ENCODE measurements around the gene HERPUD1.

The HERPUD1 gene

GRCh38 chr16:56936950-56937349 is 5.0 kb downstream of the HERPUD1 start:
- Histone ChIP-seq H3K79me1 (ENCODE audit: low read length) (peaks cover 8% of the 10 kb centered on the region), H4K12ac (ENCODE audit: low read depth, low read length) (no peak overlapping the region), H3K9ac (ENCODE audit: low read length) (no peak overlapping the region), H2AFZ (ENCODE audit: insufficient read depth, low read length, poor library complexity) (no peak overlapping the region), H3K36me3 (ENCODE audit: control insufficient read depth in 1 of 2, insufficient read depth in 2 of 2, low read length in 2 of 2) (peaks cover 32 to 41% of the 10 kb centered on the region in 2 experiments), H3K27ac (ENCODE audit: low read depth, low read length) (no peak overlapping the region), H3K27me3 (ENCODE audit: insufficient read depth, low read length) (no peaks in the 10 kb centered on the region), H3K14ac (ENCODE audit: low read length) (no peak overlapping the region), H3K9me3 (ENCODE audit: insufficient read depth, low read depth, low read length) (no peaks in the 10 kb centered on the region), H2AK5ac (ENCODE audit: low read length) (no peak overlapping the region), H3K4me2 (ENCODE audit: low read length) (no peak overlapping the region), H2BK5ac (ENCODE audit: low read depth, low read length, poor library complexity) (no peak overlapping the region), H3K18ac (ENCODE audit: low read length) (no peak overlapping the region), H4K8ac (ENCODE audit: low read depth, low read length) (no peak overlapping the region), H3K4ac (ENCODE audit: low read depth, low read length) (no peak overlapping the region), H3K4me3 (ENCODE audit: low read depth, low read length) (no peak overlapping the region), H3K79me2 (ENCODE audit: control insufficient read depth, insufficient read depth, low read length, poor library complexity) (peaks cover 8% of the 10 kb centered on the region), H4K91ac (ENCODE audit: low read depth, low read length) (no peak overlapping the region), H2BK120ac (ENCODE audit: insufficient read depth, low read length, poor library complexity) (no peak overlapping the region), H3K4me1 (ENCODE audit: control insufficient read depth in 1 of 2, insufficient read depth in 2 of 2, low read length in 2 of 2) (peaks cover 0 to 3% of the 10 kb centered on the region in 2 experiments), H3K23ac (ENCODE audit: low read length) (no peak overlapping the region), H2BK12ac (ENCODE audit: low read length) (no peak overlapping the region)
- no CpG with 5 or more reads among the region's 5 CpGs for WGBS (ENCODE audit: extremely low coverage, insufficient coverage, insufficient read length)
- DNase-seq = no peak

- H4K91ac ChIP-seq (ENCODE audit: low read depth, low read length) = no peak overlapping the region
- no peak overlapping the region for H3K4ac ChIP-seq (ENCODE audit: low read depth, low read length)
- no peaks in the 10 kb centered on the region for H3K79me1 ChIP-seq (ENCODE audit: low read length)
- no CpG with 5 or more reads among the region's 8 CpGs for WGBS (ENCODE audit: extremely low coverage, insufficient coverage, insufficient read length)
- no peak overlapping the region for H4K12ac ChIP-seq (ENCODE audit: low read depth, low read length)
- peaks cover 44 to 58% of the 10 kb centered on the region in 2 experiments for H3K36me3 ChIP-seq (ENCODE audit: control insufficient read depth in 1 of 2, insufficient read depth in 2 of 2, low read length in 2 of 2)
- H3K18ac ChIP-seq (ENCODE audit: low read length) = no peak overlapping the region
- no peaks in the 10 kb centered on the region for H3K27me3 ChIP-seq (ENCODE audit: insufficient read depth, low read length)
- H2AK5ac ChIP-seq (ENCODE audit: low read length) = no peak overlapping the region
- H3K23ac ChIP-seq (ENCODE audit: low read length) = no peak overlapping the region
- H2BK120ac ChIP-seq (ENCODE audit: insufficient read depth, low read length, poor library complexity) = no peak overlapping the region
- no peak overlapping the region for H2BK5ac ChIP-seq (ENCODE audit: low read depth, low read length, poor library complexity)
- peak in 1 of 2 donors; percentile 24 for DNase-seq
- no peak overlapping the region for H3K27ac ChIP-seq (ENCODE audit: low read depth, low read length)
- H3K4me2 ChIP-seq (ENCODE audit: low read length) = no peak overlapping the region
- no peak overlapping the region for H2AFZ ChIP-seq (ENCODE audit: insufficient read depth, low read length, poor library complexity)
- no peaks in the 10 kb centered on the region for H3K9me3 ChIP-seq (ENCODE audit: insufficient read depth, low read depth, low read length)
- H3K9ac ChIP-seq (ENCODE audit: low read length) = no peak overlapping the region
- H3K14ac ChIP-seq (ENCODE audit: low read length) = no peak overlapping the region
- no peak overlapping the region for H2BK12ac ChIP-seq (ENCODE audit: low read length)
- no peak overlapping the region for H3K4me3 ChIP-seq (ENCODE audit: low read depth, low read length)
- no peaks in the 10 kb centered on the region for H3K79me2 ChIP-seq (ENCODE audit: control insufficient read depth, insufficient read depth, low read length, poor library complexity)
- no peaks in the 10 kb centered on the region for H3K4me1 ChIP-seq (ENCODE audit: control insufficient read depth in 1 of 2, insufficient read depth in 2 of 2, low read length in 2 of 2)
- H4K8ac ChIP-seq (ENCODE audit: low read depth, low read length) = no peak overlapping the region
These were observed 6.9 kb downstream of the HERPUD1 start for GRCh38 chr16:56938664-56939513.

- no peak overlapping the region for H3K14ac ChIP-seq (ENCODE audit: low read length)
- WGBS (ENCODE audit: extremely low coverage, insufficient coverage, insufficient read length) = no CpG with 5 or more reads among the region's 4 CpGs
- H3K9me3 ChIP-seq (ENCODE audit: insufficient read depth, low read depth, low read length) = no peaks in the 10 kb centered on the region
- no peak overlapping the region for H3K9ac ChIP-seq (ENCODE audit: low read length)
- no peak overlapping the region for H2BK12ac ChIP-seq (ENCODE audit: low read length)
- H3K36me3 ChIP-seq (ENCODE audit: control insufficient read depth in 1 of 2, insufficient read depth in 2 of 2, low read length in 2 of 2) = peaks cover 50 to 59% of the 10 kb centered on the region in 2 experiments
- no peak overlapping the region for H4K91ac ChIP-seq (ENCODE audit: low read depth, low read length)
- H2BK5ac ChIP-seq (ENCODE audit: low read depth, low read length, poor library complexity) = no peak overlapping the region
- no peak overlapping the region for H4K12ac ChIP-seq (ENCODE audit: low read depth, low read length)
- no peak overlapping the region for H3K23ac ChIP-seq (ENCODE audit: low read length)
- H3K18ac ChIP-seq (ENCODE audit: low read length) = no peak overlapping the region
- H4K8ac ChIP-seq (ENCODE audit: low read depth, low read length) = no peak overlapping the region
- no peaks in the 10 kb centered on the region for H3K79me2 ChIP-seq (ENCODE audit: control insufficient read depth, insufficient read depth, low read length, poor library complexity)
- no peak overlapping the region for H2BK120ac ChIP-seq (ENCODE audit: insufficient read depth, low read length, poor library complexity)
- H3K27ac ChIP-seq (ENCODE audit: low read depth, low read length) = no peak overlapping the region
- no peak overlapping the region for H3K4me3 ChIP-seq (ENCODE audit: low read depth, low read length)
- H3K4ac ChIP-seq (ENCODE audit: low read depth, low read length) = no peak overlapping the region
- H3K79me1 ChIP-seq (ENCODE audit: low read length) = no peaks in the 10 kb centered on the region
- H3K4me1 ChIP-seq (ENCODE audit: control insufficient read depth in 1 of 2, insufficient read depth in 2 of 2, low read length in 2 of 2) = no peaks in the 10 kb centered on the region
- peak in 1 of 2 donors; percentile 11 for DNase-seq
- H3K4me2 ChIP-seq (ENCODE audit: low read length) = no peak overlapping the region
- H2AK5ac ChIP-seq (ENCODE audit: low read length) = no peak overlapping the region
- no peaks in the 10 kb centered on the region for H3K27me3 ChIP-seq (ENCODE audit: insufficient read depth, low read length)
- no peak overlapping the region for H2AFZ ChIP-seq (ENCODE audit: insufficient read depth, low read length, poor library complexity)
These were observed 7.9 kb downstream of the HERPUD1 start for GRCh38 chr16:56939801-56940200.

GRCh38 chr16:56941092-56941491 is 9.2 kb downstream of the HERPUD1 start:
- H4K8ac ChIP-seq (ENCODE audit: low read depth, low read length) = no peak overlapping the region
- H3K4me1 ChIP-seq (ENCODE audit: control insufficient read depth in 1 of 2, insufficient read depth in 2 of 2, low read length in 2 of 2) = no peaks in the 10 kb centered on the region
- H3K23ac ChIP-seq (ENCODE audit: low read length) = no peak overlapping the region
- no peak overlapping the region for H3K27ac ChIP-seq (ENCODE audit: low read depth, low read length)
- no peak overlapping the region for H2BK12ac ChIP-seq (ENCODE audit: low read length)
- H3K79me1 ChIP-seq (ENCODE audit: low read length) = no peaks in the 10 kb centered on the region
- H4K91ac ChIP-seq (ENCODE audit: low read depth, low read length) = no peak overlapping the region
- whole genome bisulfite sequencing (ENCODE audit: extremely low coverage, insufficient coverage, insufficient read length) = no CpG with 5 or more reads among the region's 2 CpGs
- H4K12ac ChIP-seq (ENCODE audit: low read depth, low read length) = no peak overlapping the region
- H3K9me3 ChIP-seq (ENCODE audit: insufficient read depth, low read depth, low read length) = no peaks in the 10 kb centered on the region
- no peak overlapping the region for H3K4me3 ChIP-seq (ENCODE audit: low read depth, low read length)
- H2BK5ac ChIP-seq (ENCODE audit: low read depth, low read length, poor library complexity) = no peak overlapping the region
- DNase-seq = peak in 1 of 2 donors; percentile 9
- no peak overlapping the region for H3K9ac ChIP-seq (ENCODE audit: low read length)
- peaks cover 53 to 61% of the 10 kb centered on the region in 2 experiments for H3K36me3 ChIP-seq (ENCODE audit: control insufficient read depth in 1 of 2, insufficient read depth in 2 of 2, low read length in 2 of 2)
- no peak overlapping the region for H3K4ac ChIP-seq (ENCODE audit: low read depth, low read length)
- no peak overlapping the region for H2AFZ ChIP-seq (ENCODE audit: insufficient read depth, low read length, poor library complexity)
- no peaks in the 10 kb centered on the region for H3K27me3 ChIP-seq (ENCODE audit: insufficient read depth, low read length)
- H3K4me2 ChIP-seq (ENCODE audit: low read length) = no peak overlapping the region
- H2AK5ac ChIP-seq (ENCODE audit: low read length) = no peak overlapping the region
- H2BK120ac ChIP-seq (ENCODE audit: insufficient read depth, low read length, poor library complexity) = no peak overlapping the region
- H3K14ac ChIP-seq (ENCODE audit: low read length) = no peak overlapping the region
- H3K18ac ChIP-seq (ENCODE audit: low read length) = no peak overlapping the region
- H3K79me2 ChIP-seq (ENCODE audit: control insufficient read depth, insufficient read depth, low read length, poor library complexity) = no peaks in the 10 kb centered on the region

Data from trophoblast cell (in vitro differentiated cells and primary cell).